DMS114 treated with DMSO at 0.1 percent for 48 hours (cell line): Measurements from ENCODE around the gene MXRA5.
"Not testable (repeated sequence)": the region's sequence is repeated elsewhere in the genome, so short reads cannot be mapped to it uniquely, and the experiment has no call there.

Experiments
- DNase-seq: peaks from one replicate; lab custom pipeline; 2025; ENCODE audit not compliant: unreplicated experiment; lab: John Stamatoyannopoulos, UW

The MXRA5 gene

DNA sequence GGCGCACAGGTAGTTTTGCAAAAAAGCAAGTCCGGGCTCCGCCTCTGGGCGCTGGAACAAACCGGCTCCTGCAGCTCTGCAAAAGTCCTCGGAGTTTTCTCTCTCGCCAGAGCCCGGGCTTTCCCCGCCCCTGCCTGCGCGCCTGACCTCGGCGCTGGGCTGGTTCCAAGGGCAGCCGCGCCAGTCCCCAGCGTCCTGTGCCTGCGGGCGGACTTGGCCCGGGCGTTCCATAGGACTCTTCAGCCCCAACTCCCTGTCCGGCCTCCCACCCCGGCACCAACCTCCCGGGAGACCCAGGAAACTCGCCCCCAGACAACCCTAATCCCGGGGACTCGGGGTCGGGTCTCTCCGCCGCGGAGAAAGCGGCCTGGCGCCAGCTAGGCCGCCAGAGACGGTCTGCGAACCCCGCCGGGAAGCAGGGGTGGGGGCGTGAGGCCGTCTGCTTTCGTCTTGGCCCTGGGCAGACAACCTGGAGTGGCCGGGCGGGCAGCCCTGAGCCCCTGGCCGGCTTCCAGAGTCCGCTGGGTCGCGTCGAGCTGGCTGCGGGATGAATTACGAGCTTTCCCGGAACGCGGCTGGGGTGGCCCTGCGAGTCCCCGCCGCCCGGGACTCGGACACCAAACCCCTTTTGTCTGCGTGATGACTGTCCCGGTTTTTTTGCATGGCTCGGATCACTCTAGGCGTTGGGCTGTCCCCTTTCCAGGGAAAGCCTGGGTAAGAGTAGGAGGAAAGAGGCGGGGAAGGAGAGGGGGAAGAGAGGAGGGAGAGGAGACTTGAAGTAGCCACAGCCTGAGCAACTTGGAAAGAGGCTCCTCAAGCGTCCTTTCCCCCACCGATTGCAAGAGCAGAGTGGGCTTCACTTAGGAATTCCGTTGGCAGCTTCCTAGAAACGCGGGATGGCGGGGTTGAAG, 916 bp downstream of the MXRA5 start:
- DNase-seq: no peak

DNA sequence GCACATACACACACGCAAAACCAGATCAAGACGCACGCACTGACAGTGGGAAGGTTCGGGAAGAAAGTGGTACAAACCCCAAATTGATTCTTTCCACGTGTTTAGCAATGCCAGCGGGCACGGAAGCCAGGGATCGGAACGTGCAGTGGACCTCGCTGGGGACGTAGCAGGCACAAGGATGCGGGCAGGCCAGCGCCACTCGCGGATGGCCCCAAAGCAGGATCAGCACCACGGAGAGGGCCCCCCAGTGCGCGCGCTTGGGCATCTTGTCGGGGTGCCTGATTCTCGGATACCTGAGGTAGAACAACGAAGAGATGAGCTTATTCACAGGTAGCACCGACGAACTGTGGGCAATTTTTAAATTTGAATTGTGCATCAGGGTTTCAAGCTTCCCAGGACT, 2.9 kb downstream of the MXRA5 start:
- DNase-seq: not testable (repeated sequence)

- DNase-seq: no peak
Measured at GRCh38 chrX:3340016-3340415, 6.4 kb downstream of the MXRA5 start.

DNA sequence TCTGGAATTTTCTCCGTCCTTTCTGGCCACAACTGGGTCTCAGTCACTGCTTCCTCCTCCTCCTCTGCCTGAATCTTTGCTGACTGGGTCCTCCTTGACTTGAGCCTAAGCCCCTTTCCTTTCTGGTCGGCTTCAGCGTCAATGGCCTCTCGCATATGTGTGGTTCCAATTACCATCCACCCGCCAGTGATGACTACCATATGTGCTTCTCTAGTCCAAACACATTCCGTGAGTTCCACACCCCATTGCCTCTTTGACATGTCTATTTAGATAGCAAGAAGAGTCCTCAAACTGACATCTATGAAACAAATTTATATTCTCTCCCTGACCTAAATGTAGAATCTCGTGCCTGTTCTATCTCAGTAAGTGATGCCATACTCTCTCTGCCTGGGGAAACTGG, 19.8 kb downstream of the MXRA5 start:
- no peak for DNase-seq

DNA sequence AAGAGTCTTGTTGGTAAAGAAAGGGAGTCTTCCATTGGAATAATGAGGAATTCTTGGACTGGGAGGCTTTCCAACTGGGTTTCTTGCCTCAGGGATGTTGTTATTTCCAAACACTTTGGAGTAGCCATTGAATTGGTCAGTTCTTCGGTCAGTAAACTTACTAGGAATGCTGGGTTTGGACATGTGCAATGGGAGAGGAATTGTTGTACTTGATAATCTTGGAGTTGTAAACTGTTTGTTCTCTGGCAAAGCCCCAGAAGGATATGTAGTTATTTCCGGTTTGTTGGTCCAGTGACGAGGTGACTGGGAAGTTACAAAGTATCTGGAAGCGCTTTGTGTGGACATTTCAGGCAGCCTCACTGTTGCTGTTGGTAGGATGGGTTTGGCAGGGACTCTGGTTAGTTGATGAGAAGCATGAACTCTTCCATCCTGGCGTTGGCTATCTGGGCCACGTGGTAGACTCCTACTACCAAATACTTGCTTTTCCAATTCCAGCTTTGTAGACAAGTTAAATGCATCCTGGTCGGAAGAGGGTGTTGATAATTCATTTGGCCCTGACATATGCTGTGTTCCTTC, 25.9 kb downstream of the MXRA5 start:
- DNase-seq: no peak

DNA sequence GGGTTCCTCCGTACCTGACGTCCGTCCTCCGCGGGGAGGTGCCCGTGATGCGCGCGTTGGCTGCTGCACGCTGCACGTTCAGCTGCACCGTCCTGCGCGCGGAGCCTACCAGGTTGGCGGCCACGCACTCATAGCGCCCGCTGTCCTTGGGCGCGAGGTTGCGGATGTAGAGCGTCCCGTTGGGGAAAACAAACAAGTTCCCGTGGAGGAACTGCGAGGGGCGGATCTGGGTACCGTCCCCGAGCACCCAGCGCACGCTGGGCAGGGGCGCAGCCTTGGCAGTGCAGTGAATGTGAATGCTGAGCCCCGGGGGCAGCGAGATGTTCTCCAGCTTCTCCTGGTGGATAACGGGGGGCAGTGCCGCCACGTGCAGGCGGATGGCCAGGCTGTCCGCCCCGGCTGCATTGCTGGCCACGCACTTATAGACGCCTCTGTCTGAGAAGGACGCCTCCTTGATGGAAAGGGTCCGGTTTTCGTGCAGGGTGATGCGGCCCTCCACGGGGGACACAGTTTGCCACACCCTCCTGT, 29.2 kb downstream of the MXRA5 start:
- DNase-seq: no peak

GRCh38 chrX:3312109-3312508, 34.3 kb downstream of the MXRA5 start:
- no peak for DNase-seq

DNA sequence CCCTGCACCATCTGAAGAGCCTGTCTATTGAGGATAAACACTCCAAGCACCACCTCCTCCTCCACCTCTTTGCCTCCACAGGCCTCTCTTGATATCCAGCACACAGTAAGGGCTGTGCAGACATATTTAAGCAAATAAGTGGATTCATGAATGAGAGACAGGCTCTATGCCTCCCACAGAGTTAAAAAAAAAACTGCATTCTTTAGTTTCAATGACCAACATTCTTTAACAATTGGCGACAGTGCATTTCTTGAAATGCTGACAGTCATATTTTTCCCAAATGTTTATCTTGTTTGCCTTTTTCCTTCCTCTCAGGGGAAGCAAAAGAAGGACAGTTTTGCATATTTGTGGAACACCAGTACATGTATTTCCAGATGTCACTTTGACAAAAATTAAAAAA, 38.6 kb downstream of the MXRA5 start:
- no peak for DNase-seq

- DNase-seq: no peak
Measured at GRCh38 chrX:3299636-3300035, 46.8 kb downstream of the MXRA5 start.

DNA sequence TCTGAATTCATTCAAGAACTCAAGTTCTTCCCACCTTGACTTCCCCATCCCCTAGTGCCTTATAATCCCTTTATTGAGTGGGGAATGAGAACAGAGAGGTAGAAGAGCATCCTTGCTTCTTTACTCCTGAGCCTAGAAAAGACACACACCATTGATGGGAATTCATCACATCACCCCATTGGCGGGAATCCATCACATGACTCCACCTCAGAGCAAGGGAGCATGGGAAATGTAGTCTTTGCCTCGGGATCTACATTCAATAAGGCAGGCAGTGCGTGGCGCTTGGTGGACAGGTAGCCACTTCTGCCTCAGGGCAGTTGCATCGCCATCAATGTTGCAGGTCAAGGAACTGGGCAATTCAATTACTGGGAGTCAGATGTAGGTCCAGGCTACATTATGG, 50.7 kb downstream of the MXRA5 start:
- no peak for DNase-seq

GRCh38 chrX:3293251-3293650, 53.2 kb downstream of the MXRA5 start:
- DNase-seq: no peak

GRCh38 chrX:3290561-3290960, 55.9 kb downstream of the MXRA5 start:
- DNase-seq: no peak

- DNase-seq: no peak
Measured at GRCh38 chrX:3286196-3286945, 60.1 kb downstream of the MXRA5 start.

GRCh38 chrX:3280706-3281105, 65.7 kb downstream of the MXRA5 start:
- DNase-seq: no peak

DNA sequence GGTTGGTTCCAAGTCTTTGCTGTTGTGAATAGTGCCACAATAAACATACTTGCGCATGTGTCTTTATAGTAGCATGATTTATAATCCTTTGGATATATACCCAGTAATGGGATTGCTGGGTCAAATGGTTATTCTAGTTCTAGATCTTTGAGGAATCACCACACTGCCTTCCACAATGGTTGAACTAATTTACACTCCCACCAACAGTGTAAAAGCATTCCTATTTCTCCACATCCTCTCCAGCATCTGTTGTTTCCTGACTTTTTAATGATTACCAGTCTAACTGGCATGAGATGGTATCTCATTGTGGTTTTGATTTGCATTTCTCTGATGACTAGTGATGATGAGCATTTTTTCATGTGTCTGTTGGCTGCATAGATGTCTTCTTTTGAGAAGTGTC, 72.8 kb downstream of the MXRA5 start:
- not testable (repeated sequence) for DNase-seq

DNA sequence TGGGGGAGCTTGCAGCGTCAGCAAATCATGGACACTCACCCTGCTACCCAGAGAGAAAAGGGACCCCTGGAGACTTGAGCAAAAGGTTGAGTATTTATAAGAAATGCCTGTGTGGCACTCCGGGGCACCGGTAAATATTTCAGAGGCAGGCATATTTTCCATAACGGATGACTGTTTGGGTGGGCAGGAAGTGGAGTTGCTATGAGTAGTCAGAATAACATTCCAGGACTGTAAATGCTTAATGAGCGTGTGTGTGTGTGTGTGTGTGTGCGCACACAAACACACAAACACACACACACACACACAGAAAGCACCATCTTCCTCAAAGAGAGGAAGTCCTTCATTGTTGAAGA, 74.6 kb downstream of the MXRA5 start:
- DNase-seq: no peak

DNA sequence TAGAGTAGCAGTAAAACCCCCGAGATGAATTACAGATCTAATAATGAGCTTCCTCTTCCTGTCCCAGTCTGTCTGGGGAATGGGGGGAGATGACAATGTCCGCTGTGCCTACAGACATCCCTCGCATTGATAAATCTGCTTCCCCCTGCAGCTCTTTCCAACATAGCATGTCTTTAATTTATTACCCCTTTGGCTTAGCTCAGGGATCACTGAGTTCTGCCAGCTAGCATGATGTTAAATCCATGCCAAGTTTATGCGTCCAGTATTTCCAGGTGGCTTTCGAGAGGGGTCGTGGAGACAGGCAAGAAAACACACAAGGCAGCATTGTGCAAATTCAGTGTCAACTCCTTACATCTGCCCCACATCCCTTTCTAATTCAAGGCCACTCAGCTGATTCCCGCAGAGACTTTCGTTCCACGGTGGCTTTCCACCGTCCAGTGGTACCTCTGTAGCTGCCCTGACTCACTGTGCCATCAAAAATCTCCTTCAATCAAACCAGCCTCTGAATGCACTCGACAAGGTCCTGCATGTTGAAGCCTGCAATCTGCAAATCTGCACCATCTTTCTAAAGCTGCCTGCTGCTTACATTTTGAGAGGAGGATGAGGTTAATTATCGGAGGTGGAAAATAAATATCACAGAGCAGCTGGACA, 75.1 kb downstream of the MXRA5 start:
- no peak for DNase-seq

- no peak for DNase-seq
Measured at GRCh38 chrX:3268829-3269228, 77.6 kb downstream of the MXRA5 start.

DNA sequence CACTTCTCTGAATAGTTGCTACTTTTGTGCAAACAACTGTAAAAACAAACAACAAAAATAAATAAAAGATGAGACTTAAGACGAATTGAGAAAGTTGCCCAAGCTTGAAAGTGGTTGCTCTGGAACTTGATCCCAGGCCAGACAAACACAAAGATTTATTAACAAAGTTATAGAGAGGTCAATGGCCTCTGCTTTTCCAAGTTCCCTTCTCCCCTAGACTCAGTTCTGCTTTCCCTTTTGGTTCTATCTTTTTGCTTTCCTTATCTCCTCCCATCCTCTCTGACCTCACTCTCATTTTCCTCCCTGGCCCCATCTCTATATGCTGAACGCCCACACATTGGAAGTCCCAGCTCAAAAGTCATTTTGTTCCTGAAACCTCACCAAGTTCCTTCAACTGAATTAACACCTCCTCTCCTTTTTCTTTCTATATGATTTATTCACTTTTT, 82.7 kb downstream of the MXRA5 start:
- no peak for DNase-seq

DNA sequence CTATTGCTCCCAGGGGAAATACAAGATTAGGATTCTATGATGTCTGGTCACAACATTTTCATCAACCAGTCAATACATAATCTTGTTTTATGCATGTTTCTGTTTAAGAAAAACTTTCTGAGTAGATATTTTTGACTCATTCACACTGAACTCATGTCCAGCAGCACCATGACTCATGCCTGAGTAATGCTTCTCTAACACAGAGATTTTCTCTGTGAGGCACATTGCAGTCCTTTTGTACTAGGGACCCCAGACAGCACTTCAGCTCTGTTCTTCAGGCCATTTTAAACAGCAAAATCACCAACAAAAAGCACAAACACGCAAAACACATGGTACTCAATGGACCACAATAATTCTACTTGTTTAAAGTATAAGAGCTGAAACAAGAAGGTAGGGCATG, 83.6 kb downstream of the MXRA5 start:
- no peak for DNase-seq
